OCI-LY1 (cell line): ENCODE results near the gene PIGH.

Experiments
- H2AFZ ChIP-seq: fragments of 200-600 bp; sonication (generic), shearing (Covaris generic); 2 replicates; pipeline ENCODE4 v1.6.0; 2014; ENCODE audit warnings: antibody characterized with exemption, mild to moderate bottlenecking, low read length
- H3F3A ChIP-seq: fragments of 200-600 bp; sonication (generic), shearing (Covaris generic); 2 replicates; pipeline ENCODE4 v1.6.0; 2014; ENCODE audit warnings: mild to moderate bottlenecking, antibody characterized with exemption, low read length, moderate library complexity; ENCODE audit not compliant: insufficient read depth
- H3K27ac ChIP-seq: fragments of 200-600 bp; sonication (generic); 2 replicates; pipeline ENCODE4 v1.5.1; 2014; ENCODE audit warnings: low read length, mixed run types, mild to moderate bottlenecking, low read depth; ENCODE audit not compliant: poor library complexity, severe bottlenecking
- H3K27me3 ChIP-seq: fragments of 200-600 bp; sonication (generic); 2 replicates; pipeline ENCODE4 v1.6.0; 2014; ENCODE audit warnings: antibody characterized with exemption, mild to moderate bottlenecking, low read length, moderate library complexity; ENCODE audit not compliant: insufficient read depth
- H3K36me3 ChIP-seq: fragments of 200-600 bp; sonication (generic); 2 replicates; pipeline ENCODE4 v1.6.1; 2014; ENCODE audit warnings: mild to moderate bottlenecking, antibody characterized with exemption, low read length, moderate library complexity, mixed read lengths; ENCODE audit not compliant: insufficient read depth
- H3K4me1 ChIP-seq: fragments of 200-600 bp; sonication (generic); 2 replicates; pipeline ENCODE4 v1.5.1; 2014; ENCODE audit warnings: mild to moderate bottlenecking, low read length, moderate library complexity; ENCODE audit not compliant: insufficient read depth, severe bottlenecking
- H3K4me2 ChIP-seq: fragments of 200-600 bp; sonication (generic), shearing (Covaris generic); 2 replicates; pipeline ENCODE4 v1.6.1; 2014; ENCODE audit warnings: low read length
- H3K4me3 ChIP-seq: fragments of 200-600 bp; sonication (generic); 2 replicates; pipeline ENCODE4 v1.5.1; 2014; ENCODE audit warnings: low read length, low read depth, mild to moderate bottlenecking, mixed read lengths; ENCODE audit not compliant: poor library complexity, severe bottlenecking
- H3K79me2 ChIP-seq: fragments of 200-600 bp; shearing (Covaris generic); 2 replicates; pipeline ENCODE4 v1.6.1; 2016; ENCODE audit warnings: mixed run types, low read length, mixed read lengths; ENCODE audit not compliant: insufficient read depth
- H3K9ac ChIP-seq: fragments of 200-600 bp; sonication (generic), shearing (Covaris generic); 2 replicates; pipeline ENCODE4 v1.6.1; 2014; ENCODE audit warnings: mild to moderate bottlenecking, low read length, mixed read lengths
- H3K9me2 ChIP-seq: fragments of 200-600 bp; sonication (generic), shearing (Covaris generic); 2 replicates; pipeline ENCODE4 v1.6.1; 2014; ENCODE audit warnings: low read depth, mild to moderate bottlenecking, low read length, mixed read lengths
- H3K9me3 ChIP-seq: fragments of 200-600 bp; shearing (Covaris generic); 2 replicates; pipeline ENCODE4 v1.6.1; 2014; ENCODE audit warnings: low read length, mixed read lengths
- H4K20me1 ChIP-seq: fragments of 200-600 bp; sonication (generic), shearing (Covaris generic); 2 replicates; pipeline ENCODE4 v1.6.0; 2016; ENCODE audit warnings: mild to moderate bottlenecking, low read length; ENCODE audit not compliant: insufficient read depth
- EZH2 ChIP-seq: fragments of 200-600 bp; sonication (generic), shearing (Covaris generic); IDR thresholded peaks from 2 replicates; pipeline ENCODE4 v1.8.0; 2017; ENCODE audit warnings: borderline replicate concordance, mixed run types, mild to moderate bottlenecking, antibody characterized with exemption, low read length, moderate library complexity, mixed read lengths
- TF ChIP-seq, protein P1 (sequence below): fragments of 200-600 bp; sonication (generic), shearing (Covaris generic); IDR thresholded peaks from 2 replicates; pipeline ENCODE4 v1.5.1; 2017; ENCODE audit warnings: mild to moderate bottlenecking, antibody characterized with exemption, low read length, moderate library complexity, mixed read lengths

Gene PIGH

DNA sequence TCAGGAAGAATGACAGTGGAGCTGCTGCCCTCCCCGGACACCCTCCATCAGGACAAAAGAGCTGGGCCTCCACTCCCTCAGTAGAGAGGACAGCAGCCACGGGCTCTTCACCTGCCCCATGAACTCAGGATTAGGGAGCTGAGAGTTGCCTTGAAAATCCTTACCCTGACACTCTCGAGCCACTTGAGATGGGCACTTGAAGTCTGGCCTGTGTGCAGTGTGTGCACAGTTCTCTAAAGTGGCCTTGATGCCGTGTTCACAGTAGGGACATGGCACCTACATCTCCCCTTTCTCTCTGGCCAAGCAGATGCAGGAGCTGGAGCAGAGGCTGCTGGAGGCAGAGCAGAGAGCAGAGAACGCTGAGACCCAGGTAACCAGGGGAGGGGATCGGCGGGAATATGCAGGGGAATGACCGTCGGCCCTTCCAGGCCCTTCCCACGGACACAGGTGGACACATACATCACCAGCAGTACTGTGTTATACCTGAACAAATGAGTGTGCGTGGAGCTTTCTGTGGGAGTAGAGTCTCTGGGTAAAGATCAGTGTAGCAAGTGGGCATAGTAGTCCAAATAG lies 44.5 kb downstream of the PIGH start:
- Histone ChIP-seq H3K27ac (no peak overlapping the region), H3K9ac (no peak overlapping the region), H3K4me3 (no peak overlapping the region), H3K9me2 (no peaks in the 10 kb centered on the region), H3K27me3 (no peaks in the 10 kb centered on the region; the same call in 1 of the 2 replicates), H3K4me1 (no peaks in the 10 kb centered on the region), H3K36me3 (no peaks in the 10 kb centered on the region), H3K4me2 (no peak overlapping the region), H4K20me1 (no peaks in the 10 kb centered on the region), H3K9me3 (no peaks in the 10 kb centered on the region), H2AFZ (no peak overlapping the region), H3K79me2 (no peaks in the 10 kb centered on the region), H3F3A (no peaks in the 10 kb centered on the region)
- no peak for TF ChIP-seq EZH2
- TF ChIP-seq, protein P1, sequence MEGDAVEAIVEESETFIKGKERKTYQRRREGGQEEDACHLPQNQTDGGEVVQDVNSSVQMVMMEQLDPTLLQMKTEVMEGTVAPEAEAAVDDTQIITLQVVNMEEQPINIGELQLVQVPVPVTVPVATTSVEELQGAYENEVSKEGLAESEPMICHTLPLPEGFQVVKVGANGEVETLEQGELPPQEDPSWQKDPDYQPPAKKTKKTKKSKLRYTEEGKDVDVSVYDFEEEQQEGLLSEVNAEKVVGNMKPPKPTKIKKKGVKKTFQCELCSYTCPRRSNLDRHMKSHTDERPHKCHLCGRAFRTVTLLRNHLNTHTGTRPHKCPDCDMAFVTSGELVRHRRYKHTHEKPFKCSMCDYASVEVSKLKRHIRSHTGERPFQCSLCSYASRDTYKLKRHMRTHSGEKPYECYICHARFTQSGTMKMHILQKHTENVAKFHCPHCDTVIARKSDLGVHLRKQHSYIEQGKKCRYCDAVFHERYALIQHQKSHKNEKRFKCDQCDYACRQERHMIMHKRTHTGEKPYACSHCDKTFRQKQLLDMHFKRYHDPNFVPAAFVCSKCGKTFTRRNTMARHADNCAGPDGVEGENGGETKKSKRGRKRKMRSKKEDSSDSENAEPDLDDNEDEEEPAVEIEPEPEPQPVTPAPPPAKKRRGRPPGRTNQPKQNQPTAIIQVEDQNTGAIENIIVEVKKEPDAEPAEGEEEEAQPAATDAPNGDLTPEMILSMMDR = no peak

DNA sequence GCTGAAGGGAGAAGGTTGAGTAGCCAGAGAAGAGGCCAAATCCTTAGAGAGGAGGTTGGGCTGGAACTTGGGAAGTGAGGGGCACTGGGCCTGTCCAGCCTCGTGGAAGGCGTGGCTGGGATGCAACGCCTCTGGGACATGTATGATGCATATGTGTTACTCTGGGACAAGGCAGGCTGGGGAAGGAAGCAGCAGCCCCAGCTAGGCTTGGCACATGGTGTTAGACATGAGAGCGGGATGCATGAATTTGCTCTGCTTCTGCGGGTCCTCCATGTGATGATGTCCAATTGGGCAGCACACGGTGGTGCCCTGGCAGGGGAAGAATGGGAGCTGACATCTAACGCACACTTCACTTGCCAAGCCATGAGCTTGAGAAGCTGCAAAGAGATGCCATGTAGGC lies 45.7 kb downstream of the PIGH start:
- Histone ChIP-seq H2AFZ (no peak overlapping the region), H4K20me1 (no peaks in the 10 kb centered on the region), H3K27me3 (no peaks in the 10 kb centered on the region; the same call in 1 of the 2 replicates), H3K4me3 (no peak overlapping the region), H3K4me2 (no peak overlapping the region), H3K27ac (no peak overlapping the region), H3K36me3 (no peaks in the 10 kb centered on the region), H3K9me2 (no peaks in the 10 kb centered on the region), H3F3A (no peaks in the 10 kb centered on the region), H3K4me1 (no peaks in the 10 kb centered on the region), H3K9ac (no peak overlapping the region), H3K79me2 (no peaks in the 10 kb centered on the region), H3K9me3 (no peaks in the 10 kb centered on the region)
- TF ChIP-seq, protein P1 = no peak
- TF ChIP-seq EZH2 = no peak

DNA sequence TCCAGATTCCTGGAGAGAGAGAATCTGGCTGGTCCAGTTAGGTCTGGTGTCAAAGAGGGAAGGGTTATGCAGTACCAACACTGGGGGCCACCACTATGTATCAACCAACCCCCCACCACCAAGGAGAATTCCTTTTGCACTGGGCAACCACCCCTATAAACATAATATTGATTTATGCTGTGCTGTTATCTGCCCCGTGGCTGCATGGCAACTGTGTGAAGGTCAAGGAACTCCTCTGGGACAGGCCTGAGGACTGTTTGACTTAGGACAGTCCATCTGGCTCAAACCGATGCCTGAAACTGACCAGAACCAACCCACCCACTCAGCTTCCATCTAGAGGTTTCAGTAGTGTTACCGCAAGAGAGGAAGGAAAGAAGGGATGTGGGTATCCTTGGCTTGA lies 46.5 kb downstream of the PIGH start:
- Histone ChIP-seq H3F3A (no peaks in the 10 kb centered on the region), H3K27ac (no peak overlapping the region), H4K20me1 (no peaks in the 10 kb centered on the region), H3K36me3 (no peaks in the 10 kb centered on the region), H3K4me1 (no peaks in the 10 kb centered on the region), H3K79me2 (no peaks in the 10 kb centered on the region), H3K9ac (no peak overlapping the region), H3K4me2 (no peak overlapping the region), H3K9me2 (no peaks in the 10 kb centered on the region), H3K9me3 (no peaks in the 10 kb centered on the region), H3K4me3 (no peak overlapping the region), H3K27me3 (no peaks in the 10 kb centered on the region; the same call in 1 of the 2 replicates), H2AFZ (no peak overlapping the region)
- TF ChIP-seq, protein P1 = no peak
- no peak for TF ChIP-seq EZH2
